HEK293 (cell line): ENCODE results near the gene ERBB2.
A peak's percentile ranks its signal among the peaks of the same experiment; 100 is the strongest.

Experiments
- HOXA7 ChIP-seq: sonication (generic); formaldehyde crosslinking; IDR thresholded peaks from 2 replicates; pipeline ENCODE4 v1.8.1; 2022; ENCODE audit warnings: missing genetic modification reagents, borderline replicate concordance
- MYNN ChIP-seq: fragments of 450-650 bp; formaldehyde crosslinking; IDR thresholded peaks from 2 replicates; pipeline ENCODE4 v1.5.1; 2016; ENCODE audit warnings: missing biosample characterization, missing genetic modification characterization, borderline replicate concordance
- PRDM10 ChIP-seq: fragments of 450-650 bp; formaldehyde crosslinking; IDR thresholded peaks from 2 replicates; pipeline ENCODE4 v1.5.1; 2016; ENCODE audit warnings: missing biosample characterization, missing genetic modification characterization
- RBAK ChIP-seq: fragments of 450-650 bp; formaldehyde crosslinking; IDR thresholded peaks from 2 replicates; pipeline ENCODE4 v1.5.1; 2016; ENCODE audit warnings: missing biosample characterization, missing genetic modification characterization
- SALL2 ChIP-seq: fragments of 450-650 bp; formaldehyde crosslinking; IDR thresholded peaks from 2 replicates; pipeline ENCODE4 v1.5.0; 2017; ENCODE audit warnings: missing biosample characterization, mild to moderate bottlenecking, missing genetic modification characterization, borderline replicate concordance
- YY1 ChIP-seq: fragments of 450-650 bp; formaldehyde crosslinking; IDR thresholded peaks from 2 replicates; pipeline ENCODE4 v1.5.1; 2018; ENCODE audit warnings: missing biosample characterization, missing genetic modification characterization
- ZFHX2 ChIP-seq: fragments of 450-650 bp; formaldehyde crosslinking; conservative IDR thresholded peaks from 2 replicates; pipeline ENCODE4 v1.5.1; 2016; ENCODE audit warnings: missing biosample characterization, missing genetic modification characterization
- ZNF114 ChIP-seq: fragments of 450-650 bp; formaldehyde crosslinking; IDR thresholded peaks from 2 replicates; pipeline ENCODE4 v1.5.0; 2017; ENCODE audit warnings: missing biosample characterization, missing genetic modification characterization
- ZNF148 ChIP-seq: fragments of 450-650 bp; formaldehyde crosslinking; IDR thresholded peaks from 2 replicates; pipeline ENCODE4 v1.5.0; 2017; ENCODE audit warnings: missing biosample characterization, missing genetic modification characterization, borderline replicate concordance
- ZNF169 ChIP-seq: fragments of 450-650 bp; formaldehyde crosslinking; IDR thresholded peaks from 2 replicates; pipeline ENCODE4 v1.5.1; 2016; ENCODE audit warnings: missing biosample characterization, missing genetic modification characterization
- ZNF223 ChIP-seq: fragments of 450-650 bp; formaldehyde crosslinking; IDR thresholded peaks from 2 replicates; pipeline ENCODE4 v1.5.1; 2016; ENCODE audit warnings: missing biosample characterization, missing genetic modification characterization
- ZNF280D ChIP-seq: fragments of 450-650 bp; formaldehyde crosslinking; IDR thresholded peaks from 2 replicates; pipeline ENCODE4 v1.5.1; 2016; ENCODE audit warnings: missing biosample characterization, missing genetic modification characterization
- ZNF324 ChIP-seq: fragments of 450-650 bp; formaldehyde crosslinking; IDR thresholded peaks from 2 replicates; pipeline ENCODE4 v1.5.1; 2016; ENCODE audit warnings: missing biosample characterization, missing genetic modification characterization
- ZNF394 ChIP-seq: fragments of 450-650 bp; formaldehyde crosslinking; IDR thresholded peaks from 2 replicates; pipeline ENCODE4 v1.5.1; 2016; ENCODE audit warnings: missing biosample characterization, missing genetic modification characterization, mild to moderate bottlenecking, moderate library complexity, borderline replicate concordance
- ZNF473 ChIP-seq: fragments of 450-650 bp; formaldehyde crosslinking; IDR thresholded peaks from 2 replicates; pipeline ENCODE4 v1.5.1; 2017; ENCODE audit warnings: missing biosample characterization, missing genetic modification characterization
- ZNF488 ChIP-seq: fragments of 450-650 bp; formaldehyde crosslinking; IDR thresholded peaks from 2 replicates; pipeline ENCODE4 v1.5.1; 2016; ENCODE audit warnings: missing biosample characterization, missing genetic modification characterization
- ZNF530 ChIP-seq: fragments of 450-650 bp; formaldehyde crosslinking; IDR thresholded peaks from 2 replicates; pipeline ENCODE4 v1.5.1; 2016; ENCODE audit warnings: low read depth, missing biosample characterization, missing genetic modification characterization
- ZNF555 ChIP-seq: fragments of 450-650 bp; formaldehyde crosslinking; conservative IDR thresholded peaks from 2 replicates; pipeline ENCODE4 v1.5.1; 2017; ENCODE audit warnings: missing biosample characterization, mild to moderate bottlenecking, missing genetic modification characterization, inconsistent platforms
- ZNF629 ChIP-seq: fragments of 450-650 bp; formaldehyde crosslinking; IDR thresholded peaks from 2 replicates; pipeline ENCODE4 v1.5.1; 2017; ENCODE audit warnings: missing biosample characterization, missing genetic modification characterization
- ZNF639 ChIP-seq: fragments of 450-650 bp; formaldehyde crosslinking; IDR thresholded peaks from 2 replicates; pipeline ENCODE4 v1.5.1; 2016; ENCODE audit warnings: missing biosample characterization, missing genetic modification characterization
- ZNF692 ChIP-seq: fragments of 450-650 bp; formaldehyde crosslinking; IDR thresholded peaks from 2 replicates; pipeline ENCODE4 v1.5.1; 2016; ENCODE audit warnings: missing biosample characterization, missing genetic modification characterization
- ZNF747 ChIP-seq: fragments of 450-650 bp; formaldehyde crosslinking; IDR thresholded peaks from 2 replicates; pipeline ENCODE4 v1.5.1; 2016; ENCODE audit warnings: missing biosample characterization, missing genetic modification characterization
- ZNF76 ChIP-seq: fragments of 450-650 bp; formaldehyde crosslinking; IDR thresholded peaks from 2 replicates; pipeline ENCODE4; 2016; ENCODE audit warnings: low read depth, missing biosample characterization, missing genetic modification characterization, borderline replicate concordance
- ZNF785 ChIP-seq: fragments of 450-650 bp; formaldehyde crosslinking; IDR thresholded peaks from 2 replicates; pipeline ENCODE4 v1.5.1; 2016; ENCODE audit warnings: missing biosample characterization, missing genetic modification characterization
- ZNF791 ChIP-seq: fragments of 450-650 bp; formaldehyde crosslinking; IDR thresholded peaks from 2 replicates; pipeline ENCODE4 v1.5.1; 2016; ENCODE audit warnings: missing biosample characterization, missing genetic modification characterization
- ZNF837 ChIP-seq: fragments of 450-650 bp; formaldehyde crosslinking; IDR thresholded peaks from 2 replicates; pipeline ENCODE4 v1.5.1; 2016; ENCODE audit warnings: missing biosample characterization, missing genetic modification characterization

The ERBB2 gene

GRCh38 chr17:39663688-39664580, 35.9 kb upstream of the ERBB2 start (continued):
- TF ChIP-seq PRDM10 (tag by site-specific recombination) (peak; percentile 35), ZNF394 (tag by site-specific recombination) (no peak), SALL2 (no peak), ZNF76 (no peak), ZNF169 (tag by site-specific recombination) (no peak), ZNF473 (tag by site-specific recombination) (no peak), ZNF530 (tag by site-specific recombination) (no peak), ZNF791 (tag by site-specific recombination) (no peak), ZNF629 (tag by site-specific recombination) (no peak), ZNF280D (no peak), ZNF114 (tag by site-specific recombination) (no peak), ZNF488 (tag by site-specific recombination) (no peak), ZFHX2 (tag by site-specific recombination) (no peak; the same call in 1 of the 2 replicates), ZNF148 (tag by site-specific recombination) (no peak), RBAK (tag by site-specific recombination) (no peak), ZNF692 (tag by site-specific recombination) (no peak), ZNF639 (tag by site-specific recombination) (no peak), ZNF223 (tag by site-specific recombination) (no peak), ZNF785 (tag by site-specific recombination) (no peak), ZNF747 (tag by site-specific recombination) (no peak), MYNN (tag by site-specific recombination) (no peak), YY1 (tag by site-specific recombination) (no peak), HOXA7 (CRISPR knock-in tag) (no peak), ZNF324 (tag by site-specific recombination) (no peak), ZNF837 (tag by site-specific recombination) (no peak), ZNF555 (tag by site-specific recombination) (no peak)
